NT2/D1 (cell line): ENCODE measurements around the gene DHX36.

Experiments used
- SUZ12 ChIP-seq: IDR thresholded peaks from 2 replicates; pipeline ENCODE4 v1.6.1; 2011; ENCODE audit not compliant: insufficient read length, insufficient read depth; ENCODE audit errors: extremely low read depth
- YY1 ChIP-seq: IDR thresholded peaks from 2 replicates; pipeline ENCODE4 v1.6.1; 2011; ENCODE audit not compliant: insufficient read length, insufficient read depth
- ZNF274 ChIP-seq: IDR thresholded peaks from 2 replicates; pipeline ENCODE4 v1.6.1; 2011; ENCODE audit warnings: mild to moderate bottlenecking, low read depth, low read length

DNA sequence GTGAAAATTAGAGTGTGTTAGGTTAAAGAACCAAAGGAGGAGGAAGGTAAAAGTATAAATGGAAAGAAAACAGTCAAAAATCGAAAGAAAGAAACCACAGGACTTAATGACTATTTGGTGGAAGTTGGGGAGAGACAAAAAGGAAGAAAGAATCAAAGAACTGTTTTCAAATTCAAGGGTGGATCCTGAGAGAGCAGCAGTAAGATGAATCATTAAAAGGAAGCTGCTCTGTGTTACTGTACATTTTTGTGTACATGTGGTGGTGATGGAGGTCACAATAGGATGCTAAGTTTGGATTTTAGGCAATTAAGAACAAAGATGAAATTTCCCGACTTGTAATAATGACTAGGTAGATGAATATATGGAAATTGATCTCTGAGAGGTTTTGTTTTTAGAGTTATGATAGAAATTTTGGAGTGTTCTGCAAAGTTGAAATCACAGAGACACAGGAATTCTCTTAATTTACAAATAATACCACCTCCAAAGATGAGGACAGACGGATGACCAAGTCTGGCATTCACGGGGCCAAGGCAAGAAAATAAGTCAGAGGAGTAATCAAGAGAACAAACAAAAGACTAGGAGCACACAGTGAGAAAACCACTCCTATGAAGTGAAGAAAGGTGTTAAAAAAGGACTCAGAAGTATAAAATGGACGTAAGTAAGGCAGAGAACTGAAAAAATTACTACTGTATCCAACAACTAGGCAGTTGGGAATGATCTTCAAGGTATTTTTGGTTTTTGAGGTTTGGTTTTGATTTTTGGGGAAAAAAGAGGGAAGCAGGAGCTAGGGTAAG is 7.1 kb downstream of the DHX36 start:
- TF ChIP-seq YY1, result no peak
- TF ChIP-seq ZNF274, result no peak
- no peak for TF ChIP-seq SUZ12
